Measurements from ENCODE around the gene RHEX. TPM values are rescaled to one million over a fixed set of nuclear protein-coding genes. Genes with fewer than 3 reads are reported as not detected.

The RHEX gene
- total RNA-seq, 1 experiment from 2014 or later: 88.9 TPM

- no peak overlapping the region for H3K4me3 Mint-ChIP-seq (ENCODE audit: low read depth, unreplicated experiment)
- H3K36me3 Mint-ChIP-seq (ENCODE audit: insufficient read depth, unreplicated experiment): peaks cover 72% of the 10 kb centered on the region
- peak overlapping the region; percentile 66 for H3K27ac Mint-ChIP-seq (ENCODE audit: unreplicated experiment)
- H3K4me1 Mint-ChIP-seq (ENCODE audit: low read depth, unreplicated experiment): peaks cover 13% of the 10 kb centered on the region
- no peaks in the 10 kb centered on the region for H3K27me3 Mint-ChIP-seq (ENCODE audit: unreplicated experiment)
- intact Hi-C loops (cut with micrococcal nuclease; ENCODE audit: unreplicated experiment): no loop called here
- no peak for DNase-seq
- no peaks in the 10 kb centered on the region for H3K9me3 Mint-ChIP-seq (ENCODE audit: low read depth, unreplicated experiment)
- BruUV-seq (replicated peaks): no TSS peak
- CTCF ChIA-PET: no interaction called here
- no peak for TF ChIP-seq CTCF (IDR thresholded peaks at IDR 0.05; ENCODE audit: unreplicated experiment)
These were observed 27.2 kb downstream of the RHEX start for GRCh38 chr1:206080026-206080820.

GRCh38 chr1:206081856-206082255, 28.9 kb downstream of the RHEX start:
- H3K27ac Mint-ChIP-seq (ENCODE audit: unreplicated experiment): peak overlapping the region; percentile 66
- peaks cover 58% of the 10 kb centered on the region for H3K36me3 Mint-ChIP-seq (ENCODE audit: insufficient read depth, unreplicated experiment)

GRCh38 chr1:206082831-206083695, 30.1 kb downstream of the RHEX start:
- peaks cover 8% of the 10 kb centered on the region for H3K4me1 Mint-ChIP-seq (ENCODE audit: low read depth, unreplicated experiment)

More at GRCh38 chr1:206081856-206082255, 28.9 kb downstream of the RHEX start:
- BruUV-seq (replicated peaks): no TSS peak
- Mint-ChIP-seq H3K9me3 (ENCODE audit: low read depth, unreplicated experiment) (no peaks in the 10 kb centered on the region), H3K4me1 (ENCODE audit: low read depth, unreplicated experiment) (peaks cover 14% of the 10 kb centered on the region), H3K27me3 (ENCODE audit: unreplicated experiment) (no peaks in the 10 kb centered on the region), H3K4me3 (ENCODE audit: low read depth, unreplicated experiment) (no peak overlapping the region)
- DNase-seq: no peak
- intact Hi-C loops (cut with micrococcal nuclease; ENCODE audit: unreplicated experiment): no loop called here
- TF ChIP-seq CTCF (IDR thresholded peaks at IDR 0.05; ENCODE audit: unreplicated experiment): no peak
- CTCF ChIA-PET: interaction anchor here (0.7 kb wide), 1 partner anchor 731 kb away, joined by 4 read pairs; no protein-coding TSS in a partner anchor

More at GRCh38 chr1:206082831-206083695, 30.1 kb downstream of the RHEX start:
- CTCF ChIA-PET: no interaction called here
- intact Hi-C loops (cut with micrococcal nuclease; ENCODE audit: unreplicated experiment): no loop called here
- Mint-ChIP-seq H3K9me3 (ENCODE audit: low read depth, unreplicated experiment) (no peaks in the 10 kb centered on the region), H3K27ac (ENCODE audit: unreplicated experiment) (peak overlapping the region; percentile 30), H3K4me3 (ENCODE audit: low read depth, unreplicated experiment) (no peak overlapping the region), H3K27me3 (ENCODE audit: unreplicated experiment) (no peaks in the 10 kb centered on the region), H3K36me3 (ENCODE audit: insufficient read depth, unreplicated experiment) (peaks cover 46% of the 10 kb centered on the region)
- no peak for TF ChIP-seq CTCF (IDR thresholded peaks at IDR 0.05; ENCODE audit: unreplicated experiment)
- no TSS peak for BruUV-seq (replicated peaks)
- DNase-seq: no peak

All from Calu3 (cell line).